MM.1S (cell line): ENCODE results near the gene INPP5F.

Experiments used
- CTCF ChIP-seq: fragments of 300-600 bp; sonication (generic); IDR thresholded peaks from 2 replicates; pipeline ENCODE4 v1.5.1; 2016; ENCODE audit warnings: antibody characterized with exemption, low read length, mixed read lengths
- EZH2 ChIP-seq: fragments of 300-600 bp; sonication (generic); optimal IDR thresholded peaks from 2 replicates; pipeline ENCODE3; 2017; ENCODE audit warnings: low read depth, mild to moderate bottlenecking, antibody characterized with exemption, low read length, mixed read lengths

- TF ChIP-seq CTCF (no peak), EZH2 (no peak)
Observed at GRCh38 chr10:119807960-119808697, 82.3 kb downstream of the INPP5F start.
